ENCODE measurements around the gene HEPACAM. TPM values are rescaled to one million over a fixed set of nuclear protein-coding genes. Genes with fewer than 3 reads are reported as not detected.

Gene HEPACAM
- total RNA-seq, 1 donor from 2014 or later = 0.14 TPM

- no peak overlapping the region for H3K4me3 ChIP-seq
- no peaks in the 10 kb centered on the region for H3K27me3 ChIP-seq
- H3K27ac ChIP-seq = no peak overlapping the region
- no peak for DNase-seq
- no peak for ATAC-seq
- H3K36me3 ChIP-seq = no peaks in the 10 kb centered on the region
- peaks cover 6% of the 10 kb centered on the region for H3K4me1 ChIP-seq
- H3K9me3 ChIP-seq = no peaks in the 10 kb centered on the region
- no peak for TF ChIP-seq CTCF (IDR thresholded peaks at IDR 0.05)
- intact Hi-C loops (cut with DNase I) = no loop called here
Observed at GRCh38 chr11:124880958-124881357, 54.9 kb downstream of the HEPACAM start.

- intact Hi-C loops (cut with DNase I) = no loop called here
- H3K27ac ChIP-seq = no peak overlapping the region
Observed at GRCh38 chr11:124880290-124880611, 55.6 kb downstream of the HEPACAM start.

GRCh38 chr11:124879493-124880289, 56.2 kb downstream of the HEPACAM start:
- H3K36me3 ChIP-seq = no peaks in the 10 kb centered on the region
- peaks cover 6% of the 10 kb centered on the region for H3K4me1 ChIP-seq
- intact Hi-C loops (cut with DNase I) = no loop called here
- H3K9me3 ChIP-seq = no peaks in the 10 kb centered on the region
- no peak overlapping the region for H3K27ac ChIP-seq
- ATAC-seq (no peak), DNase-seq (peak; percentile 60)
- H3K4me3 ChIP-seq = no peak overlapping the region
- no peak for TF ChIP-seq CTCF (IDR thresholded peaks at IDR 0.05)
- no peaks in the 10 kb centered on the region for H3K27me3 ChIP-seq

More at GRCh38 chr11:124880290-124880611, 55.6 kb downstream of the HEPACAM start:
- no peaks in the 10 kb centered on the region for H3K9me3 ChIP-seq
- H3K27me3 ChIP-seq = no peaks in the 10 kb centered on the region
- DNase-seq = peak; percentile 61
- no peak overlapping the region for H3K4me3 ChIP-seq
- H3K36me3 ChIP-seq = no peaks in the 10 kb centered on the region
- H3K4me1 ChIP-seq = peaks cover 6% of the 10 kb centered on the region
- TF ChIP-seq CTCF (IDR thresholded peaks at IDR 0.05) = no peak
- ATAC-seq = no peak

GRCh38 chr11:124878759-124879492, 56.9 kb downstream of the HEPACAM start:
- intact Hi-C loops (cut with DNase I) = no loop called here
- peaks cover 6% of the 10 kb centered on the region for H3K4me1 ChIP-seq
- H3K36me3 ChIP-seq = no peaks in the 10 kb centered on the region
- no peaks in the 10 kb centered on the region for H3K9me3 ChIP-seq
- H3K27ac ChIP-seq = no peak overlapping the region
- ATAC-seq = no peak
- DNase-seq = peak; percentile 52
- H3K4me3 ChIP-seq = no peak overlapping the region
- TF ChIP-seq CTCF (IDR thresholded peaks at IDR 0.05) = no peak
- no peaks in the 10 kb centered on the region for H3K27me3 ChIP-seq

DNA sequence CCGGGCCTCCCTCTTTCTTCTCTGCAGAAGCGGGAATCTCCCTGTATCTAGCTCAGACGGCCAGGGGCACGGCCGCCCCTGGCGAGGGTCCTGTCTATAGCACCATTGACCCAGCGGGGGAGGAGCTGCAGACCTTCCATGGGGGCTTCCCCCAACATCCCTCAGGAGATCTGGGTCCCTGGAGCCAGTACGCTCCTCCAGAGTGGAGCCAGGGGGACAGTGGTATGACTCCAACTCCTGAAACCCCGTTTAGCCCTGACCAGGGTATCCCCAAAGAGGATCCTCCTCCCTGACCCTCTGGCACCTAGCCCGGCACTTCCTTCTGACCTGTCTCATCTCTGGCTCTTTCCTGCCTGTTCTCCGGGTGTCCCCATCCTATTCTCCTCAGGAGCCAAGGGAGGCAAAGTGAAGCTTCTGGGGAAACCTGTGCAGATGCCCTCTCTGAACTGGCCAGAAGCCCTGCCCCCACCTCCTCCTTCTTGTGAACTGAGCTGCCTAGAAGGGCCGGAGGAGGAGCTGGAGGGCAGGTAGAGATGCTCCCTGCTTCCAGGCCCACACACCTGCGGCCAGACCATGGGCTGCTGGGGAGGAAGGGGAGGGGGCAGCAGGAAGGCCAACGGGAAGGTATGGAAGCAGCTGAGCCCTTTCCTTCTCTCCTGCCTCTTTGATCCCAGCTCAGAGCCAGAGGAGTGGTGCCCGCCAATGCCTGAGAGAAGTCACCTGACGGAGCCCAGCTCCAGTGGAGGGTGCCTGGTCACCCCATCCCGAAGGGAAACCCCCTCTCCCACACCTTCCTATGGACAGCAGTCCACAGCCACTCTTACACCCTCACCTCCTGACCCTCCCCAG, 57.7 kb downstream of the HEPACAM start:
- ATAC-seq (no peak), DNase-seq (peak; percentile 58)
- Histone ChIP-seq H3K4me3 (peak overlapping the region; percentile 69), H3K27me3 (peaks cover 3% of the 10 kb centered on the region), H3K36me3 (no peaks in the 10 kb centered on the region), H3K4me1 (peaks cover 6% of the 10 kb centered on the region), H3K9me3 (no peaks in the 10 kb centered on the region), H3K27ac (no peak overlapping the region)
- no peak for TF ChIP-seq CTCF (IDR thresholded peaks at IDR 0.05)
- intact Hi-C loops (cut with DNase I) = no loop called here
